GDM1 (cell line): ENCODE measurements around the gene ETHE1.
"Not testable (repeated sequence)": the region's sequence is repeated elsewhere in the genome, so short reads cannot be mapped to it uniquely, and the experiment has no call there.

Experiments
- DNase-seq: peaks from one replicate; lab custom pipeline; 2025; lab: John Stamatoyannopoulos, UW

ETHE1 gene

DNA sequence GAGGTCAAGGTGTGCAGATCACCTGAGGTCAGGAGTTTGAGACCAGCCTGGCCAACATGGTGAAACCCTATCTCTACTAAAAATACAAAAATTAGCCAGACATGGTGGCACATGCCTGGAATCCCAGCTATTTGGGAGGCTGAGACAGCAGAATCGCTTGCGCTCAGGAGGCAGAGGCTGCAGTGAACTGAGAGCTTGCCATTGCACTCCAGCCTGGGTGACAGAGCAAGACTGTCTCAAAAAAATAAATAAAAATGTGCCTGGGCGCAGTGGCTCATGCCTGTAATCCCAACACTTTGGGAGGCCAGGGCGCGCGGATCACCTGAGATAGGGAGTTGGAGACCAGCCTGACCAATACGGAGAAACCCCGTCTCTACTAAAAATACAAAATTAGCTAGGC lies 3.3 kb downstream of the ETHE1 start:
- not testable (repeated sequence) for DNase-seq

DNA sequence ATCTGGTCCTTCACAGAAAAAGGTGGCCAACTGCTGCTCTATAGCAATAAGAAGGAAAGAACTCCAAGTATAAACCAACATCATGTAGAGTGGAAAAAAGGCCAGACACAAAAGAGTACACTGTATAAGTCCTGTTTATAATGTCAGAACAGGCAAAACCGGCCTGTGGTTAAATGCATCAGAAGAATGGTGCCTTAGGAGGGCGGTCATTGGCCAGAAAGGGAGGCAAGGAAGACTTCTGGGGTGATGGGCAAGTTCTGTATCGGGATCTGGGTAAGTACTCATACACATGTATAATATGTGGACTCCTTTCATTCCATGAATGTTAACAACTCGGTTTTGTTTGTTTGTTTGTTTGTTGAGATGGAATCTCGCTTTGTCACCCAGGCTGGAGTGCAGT lies 4.1 kb downstream of the ETHE1 start:
- DNase-seq: no peak

DNA sequence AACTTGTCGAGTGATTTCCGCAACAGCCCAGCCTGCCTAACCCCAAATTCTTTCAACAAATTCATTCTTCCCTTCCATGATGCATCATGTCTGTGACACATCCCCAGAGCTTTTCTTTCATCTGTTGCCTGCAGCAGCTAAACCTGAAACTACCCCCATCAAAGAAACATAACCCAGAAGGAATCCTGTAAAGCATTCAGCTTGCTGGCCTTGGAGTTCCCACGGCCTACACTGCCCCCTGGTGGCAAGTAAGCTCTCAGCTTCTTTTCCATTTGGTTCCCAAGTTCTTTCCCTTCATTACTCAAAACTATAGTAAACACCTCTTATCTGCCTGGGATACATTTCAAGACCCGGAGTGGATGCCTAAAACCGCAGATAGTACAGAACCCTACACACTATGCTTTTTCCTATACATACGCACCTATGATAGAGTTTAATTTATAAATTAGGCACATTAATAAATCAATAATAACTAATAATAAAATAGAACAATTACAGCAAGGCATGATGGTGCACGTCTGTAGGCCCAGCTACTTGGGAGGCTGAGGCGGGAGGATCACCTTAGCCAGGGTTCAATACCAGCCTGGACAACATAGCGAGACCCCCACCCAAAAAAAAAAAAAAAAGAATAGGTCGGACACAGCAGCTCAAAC lies 7.4 kb downstream of the ETHE1 start:
- DNase-seq: peak; percentile 45

DNA sequence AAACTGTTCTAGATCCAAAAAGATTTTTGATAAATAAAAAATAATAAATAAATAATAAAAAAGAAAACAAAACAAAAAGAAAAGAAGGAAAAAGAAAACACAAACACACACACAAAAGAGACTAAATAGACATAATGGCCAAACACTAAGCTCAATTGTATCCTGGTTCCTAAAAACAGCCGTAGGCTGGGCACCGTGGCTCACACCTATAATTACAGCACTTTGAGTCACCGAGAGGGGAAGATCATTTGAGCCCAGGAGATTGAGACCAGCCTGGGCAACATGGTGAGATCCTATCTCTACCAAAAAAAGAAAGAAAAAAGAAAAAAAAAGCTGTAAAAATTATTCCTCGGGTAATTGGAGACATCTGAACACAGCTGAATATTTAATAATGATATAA lies 8.9 kb downstream of the ETHE1 start:
- no peak for DNase-seq

DNA sequence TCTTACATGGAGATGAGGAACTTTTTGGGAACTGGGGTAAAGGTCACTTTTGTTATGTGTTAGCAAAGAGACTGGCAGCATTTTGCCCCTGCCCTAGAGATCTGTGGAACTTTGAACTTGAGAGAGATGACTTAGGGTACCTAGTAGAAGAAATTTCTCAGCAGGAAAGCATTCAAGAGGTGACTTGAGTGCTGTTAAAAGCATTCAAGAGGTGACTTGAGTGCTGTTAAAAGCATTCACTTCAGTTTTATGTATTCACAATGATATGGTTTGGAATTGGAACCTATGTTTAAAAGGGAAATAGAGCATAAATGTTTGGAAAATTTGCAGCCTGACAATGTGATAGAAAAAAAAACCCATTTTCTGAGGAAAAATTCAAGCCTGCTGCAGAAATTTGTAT lies 14.6 kb downstream of the ETHE1 start:
- not testable (repeated sequence) for DNase-seq

DNA sequence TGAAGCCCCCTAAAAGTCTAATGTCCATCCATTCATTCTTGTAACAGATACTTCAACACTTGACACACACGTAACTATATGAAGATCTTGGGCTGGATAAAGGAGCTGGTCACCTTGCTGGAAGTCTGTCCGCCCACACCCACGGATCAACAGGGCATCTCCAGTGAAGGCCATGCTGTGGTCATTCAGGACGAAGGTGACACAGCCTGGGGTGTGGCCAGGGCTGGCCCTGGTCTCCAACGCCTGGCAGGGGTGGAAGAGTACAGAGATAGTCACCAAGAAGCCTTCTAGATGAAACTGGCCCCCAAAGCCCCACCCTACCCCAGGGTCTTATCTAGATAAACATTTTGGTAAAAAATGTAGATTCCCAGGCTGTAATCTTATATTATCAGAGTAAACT lies 15.7 kb downstream of the ETHE1 start:
- DNase-seq: no peak

DNA sequence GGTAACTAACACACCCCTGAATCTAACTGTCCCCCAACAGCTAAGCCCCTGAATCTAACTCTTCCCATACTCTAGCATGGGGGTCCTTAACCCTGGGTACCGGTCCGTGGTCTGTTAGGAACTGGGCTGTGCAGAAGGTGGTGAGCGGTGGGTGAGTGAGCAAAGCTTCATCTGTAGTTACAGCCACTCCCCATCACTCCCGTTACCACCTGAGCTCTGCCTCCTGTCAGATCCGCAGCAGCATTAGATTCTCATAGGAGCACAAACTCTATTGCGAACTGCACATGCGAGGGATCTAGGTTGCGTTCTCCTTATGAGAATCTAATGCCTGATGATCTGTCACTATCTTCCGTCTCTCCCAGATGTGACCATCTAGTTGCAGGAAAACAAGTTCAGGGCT lies 16.3 kb downstream of the ETHE1 start:
- no peak for DNase-seq

DNA sequence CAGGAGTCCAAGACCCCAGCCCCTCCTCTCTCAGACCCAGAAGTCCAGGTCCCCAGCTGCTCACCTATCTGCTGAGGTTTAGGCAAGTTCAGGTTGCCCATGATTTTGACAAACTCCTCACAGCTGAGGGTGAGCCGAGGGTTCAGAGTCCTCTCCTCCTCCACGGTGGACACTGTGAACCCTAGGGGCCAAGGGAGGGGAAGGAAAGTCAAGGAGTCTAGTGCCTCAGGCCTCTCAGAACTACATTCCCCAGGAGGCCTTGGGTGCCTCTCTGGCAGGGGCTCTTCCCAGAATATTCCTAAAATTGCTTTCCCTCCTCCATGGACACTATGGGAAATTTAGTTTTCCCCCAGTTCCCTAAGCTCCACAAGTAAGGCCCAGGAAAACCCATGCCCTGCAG lies 19.1 kb downstream of the ETHE1 start:
- DNase-seq: no peak

DNA sequence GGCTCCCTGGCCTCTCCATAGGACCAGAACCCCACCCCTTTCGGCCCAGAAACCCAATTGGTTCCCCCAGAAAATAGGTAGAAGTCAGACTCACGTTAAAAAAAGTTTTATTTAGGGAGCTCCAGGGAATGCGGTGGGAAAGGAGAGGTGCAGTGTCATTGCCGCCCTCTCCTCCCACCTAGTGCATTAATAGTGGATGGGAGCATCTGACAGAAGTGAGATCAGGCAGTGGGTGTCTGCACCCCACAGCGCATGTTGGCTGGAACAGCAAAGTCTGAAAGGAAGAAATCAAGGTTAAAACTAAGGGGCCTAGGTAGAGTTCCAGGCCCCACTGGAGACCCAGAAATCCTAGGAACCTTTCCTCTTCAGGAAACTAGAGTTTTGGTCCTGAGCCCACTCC lies 20.4 kb downstream of the ETHE1 start:
- DNase-seq: no peak

DNA sequence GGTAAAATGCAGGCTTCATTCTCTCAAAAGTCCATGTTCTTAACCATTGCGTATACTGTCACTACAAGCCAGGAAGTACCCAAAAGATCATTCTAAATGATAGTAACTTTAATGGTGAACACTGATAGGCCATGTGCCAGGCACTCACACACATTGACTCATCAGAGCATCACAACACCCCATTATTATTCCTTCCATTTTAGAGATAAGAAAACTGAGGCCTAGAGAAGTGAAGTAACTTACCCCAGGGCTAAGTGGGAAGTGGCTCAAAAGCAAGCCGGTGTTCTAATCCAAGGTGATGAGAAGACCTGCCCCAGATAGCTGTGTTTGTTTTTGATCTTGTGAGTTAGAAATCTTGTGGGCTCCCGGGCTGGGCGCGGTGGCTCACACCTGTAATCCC lies 21.1 kb downstream of the ETHE1 start:
- DNase-seq: no peak

DNA sequence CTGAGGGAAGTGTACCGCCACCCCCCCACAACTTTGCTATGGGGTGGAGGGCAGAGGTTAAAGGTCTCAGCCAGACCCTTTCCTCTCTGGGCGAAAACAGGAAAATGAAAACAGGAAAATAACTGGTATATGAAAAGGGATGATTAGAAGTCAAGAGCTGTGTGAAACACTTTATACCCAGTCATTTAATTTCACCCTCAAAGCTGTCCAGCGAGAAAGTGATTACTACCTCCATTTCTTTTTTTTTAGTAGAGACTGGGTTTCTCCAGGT lies 21.9 kb downstream of the ETHE1 start:
- no peak for DNase-seq

DNA sequence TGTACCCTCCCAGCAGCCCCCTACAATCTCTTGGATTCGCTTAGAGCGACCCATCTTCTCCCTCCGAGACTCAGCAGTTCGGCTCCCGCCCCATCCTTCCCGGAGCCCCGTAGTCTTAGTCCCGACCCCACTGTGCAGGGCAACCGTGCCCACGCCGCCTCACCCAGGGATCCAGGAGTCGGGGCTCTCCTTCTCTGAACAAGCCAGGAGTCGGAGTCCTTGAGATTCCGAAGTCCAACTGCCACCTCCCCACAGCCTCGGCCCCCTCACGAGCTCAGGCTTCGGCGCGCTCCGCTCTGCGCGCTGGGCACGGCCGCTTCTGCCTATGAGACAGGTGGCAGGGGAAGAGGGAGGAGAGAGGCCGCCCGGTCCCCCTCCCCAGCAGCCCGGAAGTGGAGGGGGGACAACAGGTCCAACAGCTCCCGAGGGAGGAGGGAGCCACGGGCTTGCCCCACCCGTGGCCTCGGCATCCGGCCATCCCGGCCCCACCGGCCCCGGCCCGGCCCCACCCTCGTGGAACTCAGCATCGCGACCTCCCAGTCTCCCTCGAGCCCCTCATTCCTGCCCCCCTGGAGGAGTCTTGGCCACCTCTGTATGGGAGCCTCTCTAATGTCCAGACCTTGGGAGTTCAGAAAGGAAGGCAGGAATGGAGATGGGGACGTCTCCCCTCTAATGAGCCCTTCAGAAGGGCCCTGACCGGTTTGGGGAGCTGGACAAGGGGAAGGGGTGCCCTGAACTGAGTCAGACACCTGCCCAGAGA lies 22.4 kb downstream of the ETHE1 start, which contains the start of gene PHLDB3:
TSS of gene PHLDB3 (minus strand) at position 321 of the 760 bp plus-strand sequence. CDS start 628 bp downstream, outside the sequence.
- no peak for DNase-seq

DNA sequence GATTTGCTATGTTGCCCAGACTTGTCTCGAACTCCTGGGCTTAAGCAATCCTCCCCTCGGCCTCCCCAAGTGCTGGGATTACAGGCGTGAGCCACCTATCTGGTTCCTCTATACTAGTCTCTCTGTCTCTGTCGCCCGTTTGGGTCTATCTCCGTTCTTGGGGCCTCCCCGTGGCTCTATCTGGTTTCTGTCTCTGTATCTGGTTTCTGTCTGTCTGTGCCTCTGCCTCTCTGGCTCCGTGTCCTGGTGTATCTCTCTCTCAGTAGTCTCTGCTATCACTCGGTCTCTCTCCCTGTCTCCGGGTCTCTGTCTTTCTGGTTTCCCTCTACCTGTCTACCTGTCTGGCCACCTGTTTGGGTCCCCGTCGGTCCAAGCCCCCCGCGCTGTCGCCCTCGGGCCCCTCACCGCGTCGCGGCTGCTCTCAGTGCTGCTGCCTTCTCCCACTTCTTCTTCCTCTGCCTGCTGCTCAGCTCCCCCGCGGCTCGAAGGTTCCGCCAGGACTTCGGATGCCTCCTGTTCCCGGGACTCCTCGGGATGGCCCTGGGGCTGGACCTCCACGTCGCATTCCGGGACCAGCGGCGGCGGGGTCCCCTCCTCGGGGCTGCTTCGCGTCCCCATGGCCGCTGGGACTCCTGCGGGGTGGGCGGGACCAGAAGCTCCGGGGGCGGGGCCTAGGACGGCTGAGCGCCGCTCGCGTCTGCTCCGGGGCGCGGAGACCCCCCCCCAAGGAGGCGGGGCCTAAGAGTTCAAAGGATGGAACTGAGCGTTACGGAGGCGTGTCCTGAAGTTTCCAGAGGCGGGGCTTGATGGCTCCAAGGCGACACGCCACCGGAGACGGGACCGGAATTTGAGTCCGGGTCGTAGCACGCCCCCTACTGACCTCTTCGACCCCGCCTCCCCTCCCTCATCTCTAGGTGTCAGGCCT lies 23.2 kb downstream of the ETHE1 start:
- DNase-seq: peak; percentile 89

DNA sequence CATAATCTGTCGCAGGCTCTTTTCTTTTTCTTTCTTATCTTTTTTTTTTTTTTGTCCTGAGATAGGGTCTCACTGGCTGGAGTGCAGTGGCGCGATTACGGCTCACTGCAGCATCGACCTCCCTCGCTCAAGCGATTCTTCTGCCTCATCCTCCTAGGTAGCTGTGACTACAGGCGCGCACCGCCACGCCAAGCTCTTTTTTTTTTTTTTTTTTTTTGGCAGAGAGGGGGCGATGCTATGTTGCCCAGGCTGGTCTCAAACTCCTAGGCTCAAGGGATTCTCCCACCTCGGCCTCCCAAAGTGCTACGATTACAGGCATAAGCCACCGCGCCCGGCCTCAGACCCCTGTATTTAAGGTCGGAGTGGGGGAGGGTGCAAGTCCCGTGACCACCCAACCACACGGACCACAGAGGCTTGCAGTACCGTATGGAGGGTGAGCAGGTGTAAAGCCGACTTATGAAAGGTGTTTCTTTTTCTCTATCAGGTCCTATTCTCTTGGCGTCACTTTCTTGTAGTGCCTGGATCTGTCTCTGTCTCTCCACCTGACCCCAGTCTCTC lies 24.5 kb downstream of the ETHE1 start:
- DNase-seq: no peak

DNA sequence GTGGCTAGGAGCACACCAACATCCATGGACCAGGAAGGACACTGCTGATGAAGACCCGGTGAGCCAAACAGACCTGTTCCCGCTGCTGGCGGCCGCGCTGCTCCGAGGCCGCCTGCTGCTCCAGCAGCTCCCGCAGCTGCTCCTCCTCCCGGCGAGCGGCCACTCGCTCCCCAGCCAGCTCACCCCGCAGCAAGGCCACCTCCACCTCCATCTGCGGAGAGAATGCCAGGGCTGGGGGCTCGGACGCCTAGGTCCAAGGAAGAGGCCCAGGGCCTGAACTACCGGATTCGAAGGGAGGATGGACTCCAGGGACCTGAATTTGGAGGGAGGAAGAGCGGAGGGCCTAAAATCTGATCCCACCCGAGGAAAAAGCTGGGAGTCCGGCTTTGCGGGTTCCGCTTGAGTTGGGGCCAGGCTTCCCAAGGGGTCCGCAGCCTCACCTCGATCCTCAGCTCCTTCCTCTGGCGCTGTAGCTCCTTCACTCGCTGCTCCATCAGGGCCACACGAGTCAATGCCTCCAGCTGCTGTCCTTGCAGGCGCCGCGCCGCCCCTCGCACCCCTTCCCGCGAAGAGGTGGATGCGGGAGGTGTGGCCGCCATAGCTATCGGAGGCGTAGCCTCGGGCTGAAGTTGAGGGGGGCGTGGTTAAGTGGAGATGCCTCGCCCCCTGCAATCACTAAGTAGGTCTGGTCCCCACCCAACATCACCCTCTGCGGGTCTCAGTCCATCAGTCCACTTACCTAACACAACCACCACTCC lies 25.2 kb downstream of the ETHE1 start:
- DNase-seq: no peak

DNA sequence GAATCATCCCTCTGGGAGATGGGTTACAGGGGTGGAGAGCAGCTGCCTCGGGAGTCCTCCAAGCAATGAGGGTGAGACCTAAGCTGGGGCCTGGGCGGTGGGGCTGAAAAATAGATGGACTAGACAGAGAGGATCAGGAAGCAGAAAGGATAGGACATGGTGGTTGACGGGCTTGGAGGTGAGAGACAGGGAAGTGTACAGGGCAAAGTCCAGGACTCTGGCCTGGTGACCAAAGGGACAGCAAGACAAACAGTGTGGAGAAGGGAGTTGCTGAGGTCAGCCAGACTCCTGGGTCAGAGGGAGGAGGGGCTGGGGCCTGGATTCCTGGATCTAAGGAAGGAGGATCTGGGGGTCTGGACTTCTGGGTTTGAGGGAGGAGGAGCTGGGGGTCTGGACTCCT lies 28.0 kb downstream of the ETHE1 start:
- DNase-seq: no peak

DNA sequence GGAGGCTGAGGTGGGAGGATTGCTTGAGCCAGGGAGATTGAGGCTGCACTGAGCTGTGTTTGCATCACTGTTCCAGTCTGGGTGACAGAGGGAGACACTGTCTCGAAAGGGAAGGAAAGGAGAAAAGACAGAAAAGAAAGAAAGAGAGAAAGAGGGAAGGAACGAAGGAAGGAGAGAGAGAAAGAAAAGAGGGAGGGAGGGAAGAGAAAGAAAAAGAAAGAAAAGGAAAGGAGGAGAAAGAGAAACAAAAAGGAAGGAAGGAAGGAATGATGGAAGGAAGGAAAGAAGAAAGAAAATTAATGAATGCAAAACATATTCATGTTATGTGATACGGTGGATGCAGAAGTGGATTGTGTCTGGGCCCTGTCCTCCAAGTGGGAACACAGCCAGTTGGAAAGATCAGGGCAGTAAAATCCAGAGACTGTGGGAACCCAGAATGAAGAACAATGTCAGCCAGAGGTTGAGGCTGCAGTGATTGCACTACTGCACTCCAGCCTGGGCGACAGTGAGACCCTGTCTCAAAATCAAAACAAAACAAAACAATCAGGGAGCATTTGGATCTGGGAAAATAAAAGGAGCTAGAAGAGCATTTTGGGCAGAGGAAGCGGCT lies 28.7 kb downstream of the ETHE1 start:
- no peak for DNase-seq

DNA sequence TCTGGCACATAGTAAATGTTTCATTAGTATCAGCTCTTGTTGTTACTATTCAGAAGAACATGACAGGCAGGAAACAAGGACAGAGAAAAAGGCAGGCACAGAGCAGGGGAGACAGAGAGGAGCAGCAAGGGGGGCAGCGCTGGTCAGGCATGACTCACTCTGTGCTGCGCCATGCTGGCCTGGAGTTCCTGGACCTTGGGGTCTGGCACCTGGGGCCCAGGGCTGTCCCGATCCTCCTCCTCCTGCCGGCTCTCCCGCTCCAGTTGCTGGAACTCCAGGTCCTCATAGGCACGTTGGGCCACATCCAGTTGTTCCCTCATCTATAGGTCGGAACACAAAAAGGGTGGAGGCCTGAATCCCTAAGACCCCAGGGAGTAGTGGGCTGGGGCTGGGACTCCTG lies 30.0 kb downstream of the ETHE1 start:
- DNase-seq: no peak

DNA sequence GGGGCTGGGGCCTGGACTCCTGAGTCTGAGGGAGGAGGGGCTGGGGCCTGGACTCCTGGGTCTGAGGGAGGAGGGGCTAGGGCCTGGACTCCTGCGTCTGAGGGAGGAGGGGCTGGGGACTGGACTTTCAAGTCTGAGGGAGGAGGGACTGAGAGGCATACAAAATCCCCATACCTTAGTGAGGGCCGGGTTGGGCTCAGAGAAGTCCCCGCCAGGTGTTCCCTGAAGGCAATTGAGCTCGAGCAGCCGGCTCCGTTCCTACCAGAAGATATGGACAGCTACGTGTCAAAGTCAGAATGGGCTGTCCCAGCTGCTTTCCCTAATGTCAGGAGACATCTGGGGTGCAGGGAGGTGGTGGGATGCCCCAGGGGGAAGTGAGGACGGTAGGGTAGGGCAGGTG lies 31.9 kb downstream of the ETHE1 start:
- no peak for DNase-seq

DNA sequence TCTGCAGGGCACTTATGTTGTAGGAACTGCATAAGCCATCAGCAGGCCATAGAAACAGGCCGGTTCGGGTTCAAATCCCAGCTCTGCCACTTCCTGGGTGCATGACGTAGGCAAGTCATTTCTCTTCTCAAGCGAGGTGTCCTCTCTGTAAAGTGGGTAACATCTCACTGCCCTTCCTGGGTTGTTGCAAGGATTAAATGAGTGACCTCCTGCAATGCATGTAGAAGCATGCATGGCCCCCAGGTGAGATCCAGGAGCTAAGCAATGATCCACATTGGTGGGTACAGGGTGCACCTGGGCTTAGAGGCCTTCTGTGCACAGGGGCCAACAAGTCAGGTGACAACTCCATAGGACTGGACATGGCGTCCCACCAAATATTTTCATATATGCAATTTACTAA lies 36.2 kb downstream of the ETHE1 start:
- no peak for DNase-seq

DNA sequence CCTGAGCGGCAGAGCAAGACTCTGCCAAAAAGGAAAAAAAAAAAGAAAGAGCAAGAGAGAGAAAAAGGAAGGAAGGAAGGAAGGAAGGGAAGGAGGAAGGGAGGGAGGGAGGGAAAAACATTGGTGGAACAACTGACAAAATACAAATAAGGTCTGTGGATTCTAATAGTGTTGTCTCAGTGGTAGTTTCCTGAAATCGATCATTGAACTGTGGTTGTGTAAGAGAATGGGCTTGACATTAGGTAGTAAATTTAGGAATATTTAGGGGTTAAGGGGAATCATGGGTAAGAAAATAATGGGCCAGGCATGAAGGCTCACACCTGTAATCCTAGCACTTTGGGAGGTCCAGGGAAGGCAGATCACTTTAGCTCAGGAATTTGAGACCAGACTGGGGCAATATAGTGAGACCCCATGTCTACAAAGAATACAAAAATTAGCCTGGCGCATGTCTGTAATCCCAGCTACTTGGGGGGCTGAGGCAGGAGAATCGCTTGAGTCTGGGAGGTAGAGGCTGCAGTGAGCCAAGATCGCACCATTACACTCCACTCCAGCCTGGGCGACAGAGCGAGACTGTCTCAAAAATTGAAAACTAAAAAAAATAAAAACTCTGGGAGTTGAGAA lies 36.9 kb downstream of the ETHE1 start:
- no peak for DNase-seq
